ENCODE measurements around the gene UBXN11.
A peak's percentile ranks its signal among the peaks of the same experiment; 100 is the strongest.
"Not testable (repeated sequence)": the region's sequence is repeated elsewhere in the genome, so short reads cannot be mapped to it uniquely, and the experiment has no call there.

UBXN11 gene

GRCh38 chr1:26305667-26306289 lies 658 bp downstream of the UBXN11 start:
- no peak for DNase-seq

DNA sequence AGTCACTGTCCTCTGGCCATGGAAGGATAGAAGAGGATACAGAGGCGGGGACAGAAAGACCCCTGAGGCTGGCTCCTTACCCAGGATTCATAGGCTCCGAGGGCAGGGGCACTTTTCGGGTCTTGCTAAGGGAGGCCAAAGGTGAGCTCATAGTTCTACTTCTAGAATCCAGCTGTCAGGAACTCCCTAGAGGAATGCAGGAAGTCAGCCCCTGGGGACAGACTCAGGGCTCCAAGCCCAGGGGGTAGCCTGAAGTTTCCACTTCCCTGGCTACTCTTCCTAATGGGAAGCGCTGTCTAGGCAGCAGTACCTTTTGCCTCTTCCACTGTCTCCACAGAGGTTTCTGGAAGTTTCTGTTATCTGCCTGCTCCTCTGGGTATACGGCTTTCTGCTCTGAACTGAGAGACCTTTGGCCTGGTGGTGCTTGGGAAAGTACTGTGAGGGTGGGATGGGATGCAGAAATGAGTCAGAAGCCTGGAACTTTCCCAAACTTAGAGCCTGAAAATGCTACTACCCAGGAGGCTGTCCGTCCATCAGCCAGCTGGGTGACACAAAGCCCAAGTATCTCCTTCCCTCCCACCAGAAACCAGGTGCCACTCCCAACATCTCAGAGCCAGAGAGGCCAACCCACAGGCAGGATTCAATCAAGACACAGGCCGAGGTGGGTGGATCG lies 3.6 kb downstream of the UBXN11 start:
- DNase-seq: no peak

DNA sequence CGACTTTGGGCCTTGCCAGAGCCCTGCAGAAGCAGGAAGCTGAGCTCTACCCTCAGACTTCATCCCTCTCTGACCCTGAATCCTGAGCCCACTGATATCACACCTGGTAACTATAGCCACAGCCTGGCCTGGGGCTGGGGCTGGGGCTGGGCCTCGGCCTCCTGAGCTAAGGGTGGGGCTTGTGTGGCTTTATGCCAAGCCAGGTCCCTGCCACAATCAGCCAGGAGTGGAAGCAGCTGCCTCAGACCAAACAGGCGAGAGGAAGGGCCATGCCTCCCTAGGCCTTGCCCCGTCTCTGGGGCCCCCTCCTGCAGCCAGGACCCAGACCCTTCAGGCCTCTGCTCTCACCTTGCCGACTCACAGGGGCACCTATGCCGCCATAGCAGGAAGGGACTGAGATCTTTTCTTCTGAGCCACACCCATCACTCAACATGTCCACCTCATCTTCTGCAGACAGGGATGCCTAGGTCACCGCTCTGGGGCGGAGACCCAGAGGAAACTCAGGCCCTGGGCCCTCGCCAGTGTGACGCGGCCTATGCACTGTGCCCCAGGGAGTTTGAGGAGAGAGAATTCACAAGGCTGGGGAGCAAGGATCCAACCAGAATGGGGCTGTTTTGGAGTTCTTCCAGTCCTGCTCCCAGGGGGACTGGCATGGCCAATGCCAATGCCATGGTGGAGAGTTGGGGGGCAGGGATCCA lies 5.7 kb downstream of the UBXN11 start:
- DNase-seq: no peak

DNA sequence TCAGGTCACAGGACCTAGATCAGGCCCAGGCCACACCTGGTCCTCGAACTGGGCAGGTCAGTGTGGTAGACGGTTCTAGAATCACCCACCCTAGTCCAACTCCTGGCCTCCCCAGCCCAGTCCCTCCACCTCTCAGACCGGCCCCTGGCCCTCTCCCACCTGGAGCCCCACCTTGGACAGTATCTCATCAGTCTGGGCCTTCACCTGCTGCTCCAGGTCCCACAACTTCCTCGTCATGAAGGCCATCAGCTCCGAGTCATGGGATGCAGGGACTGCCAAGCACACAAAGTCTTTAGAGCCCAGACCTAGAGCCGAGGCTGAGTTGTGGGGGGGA lies 8.7 kb downstream of the UBXN11 start:
- DNase-seq: no peak

GRCh38 chr1:26297057-26297790 lies 9.2 kb downstream of the UBXN11 start:
- DNase-seq: no peak

- no peak for DNase-seq
Observed at GRCh38 chr1:26296340-26297056, 9.9 kb downstream of the UBXN11 start.

DNA sequence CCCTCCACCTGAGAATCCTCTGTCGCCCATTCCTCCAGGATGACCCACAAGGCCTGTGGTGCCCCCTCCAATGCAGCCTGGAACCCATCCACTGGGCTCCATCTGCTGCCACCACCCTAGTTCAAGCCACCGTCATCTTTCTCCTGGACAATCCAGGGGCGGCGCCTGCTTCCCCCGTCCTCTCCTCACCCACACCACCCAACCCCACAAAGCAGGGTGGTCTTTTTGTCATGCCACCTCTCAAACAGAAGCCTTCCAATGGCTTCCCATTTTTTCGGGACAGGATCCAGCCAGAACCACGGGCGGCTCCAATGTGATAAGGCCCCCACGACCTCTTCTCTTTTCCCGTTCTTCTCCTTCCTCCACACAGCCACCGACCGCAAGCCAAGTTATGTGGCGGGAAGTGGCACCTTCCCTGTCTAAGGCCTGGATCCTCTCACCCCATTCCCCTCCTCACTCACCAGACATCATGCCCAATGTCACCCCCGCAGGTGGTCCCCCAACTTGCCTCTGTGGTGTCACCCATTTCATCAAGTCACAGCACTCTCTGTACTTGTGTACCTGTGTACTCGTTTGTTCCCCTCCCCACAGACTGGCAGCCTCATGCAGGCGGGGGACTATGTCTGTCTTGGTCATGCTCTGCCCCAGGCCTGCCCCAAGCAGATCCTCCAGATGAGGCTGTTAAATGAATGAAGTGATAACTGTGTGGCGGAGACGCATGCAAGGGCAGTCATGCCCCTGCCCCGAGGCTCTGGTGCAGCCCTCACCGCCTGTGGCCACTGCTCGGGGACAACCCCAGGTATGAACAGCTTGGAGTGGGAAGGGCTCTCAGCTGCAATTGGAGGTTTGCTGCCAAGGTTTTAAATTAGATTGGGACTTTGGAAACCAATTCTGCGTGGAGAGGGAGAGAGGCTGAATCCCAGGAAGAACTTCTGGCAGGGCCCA lies 11.0 kb downstream of the UBXN11 start:
- no peak for DNase-seq

DNA sequence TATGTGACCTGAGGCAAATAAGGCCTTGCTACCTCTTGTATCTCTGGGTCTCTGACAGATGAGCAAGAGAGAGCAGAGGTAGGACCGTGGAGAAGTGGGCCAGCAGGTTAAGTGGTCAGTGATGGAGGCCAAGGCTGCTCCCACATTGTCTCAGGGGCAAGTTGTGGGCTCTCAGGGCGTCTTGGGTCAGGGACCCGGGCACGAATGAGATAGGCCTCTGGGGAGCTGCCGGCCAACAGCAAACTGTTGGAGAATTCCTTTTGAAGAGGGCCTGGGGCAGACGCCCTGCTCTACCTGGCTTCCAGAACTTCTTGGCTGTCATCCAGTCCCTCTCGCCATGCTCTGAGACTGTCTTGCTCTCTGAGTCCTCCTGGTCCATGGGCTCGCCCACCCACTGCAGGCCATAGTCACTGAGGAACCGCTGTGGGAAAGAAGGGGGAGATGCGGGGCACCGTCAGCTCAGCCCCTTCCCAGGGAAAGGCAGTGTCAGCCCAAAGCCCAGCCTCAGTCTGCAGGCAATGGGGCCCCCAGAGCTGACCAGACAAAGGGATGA lies 12.4 kb downstream of the UBXN11 start:
- no peak for DNase-seq

DNA sequence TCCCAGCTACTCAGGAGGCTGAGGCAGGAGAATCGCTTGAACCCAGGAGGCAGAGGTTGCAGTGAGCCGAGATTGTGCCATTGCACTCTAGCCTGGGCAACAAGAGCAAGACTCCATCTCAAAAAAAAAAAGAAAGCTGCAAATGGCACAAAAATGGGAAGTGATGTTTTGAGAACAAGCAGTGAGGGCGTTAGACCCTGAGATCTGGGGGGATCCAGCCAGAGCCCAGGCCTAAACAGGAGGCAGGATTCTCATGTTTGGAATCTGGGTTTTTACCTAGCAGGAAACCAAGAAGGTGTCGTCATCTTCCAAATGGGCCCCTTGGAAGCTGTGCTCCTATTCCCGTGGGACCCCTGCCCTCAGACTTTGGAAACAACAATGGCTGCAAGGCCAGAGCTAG lies 13.7 kb downstream of the UBXN11 start:
- DNase-seq: not testable (repeated sequence)

DNA sequence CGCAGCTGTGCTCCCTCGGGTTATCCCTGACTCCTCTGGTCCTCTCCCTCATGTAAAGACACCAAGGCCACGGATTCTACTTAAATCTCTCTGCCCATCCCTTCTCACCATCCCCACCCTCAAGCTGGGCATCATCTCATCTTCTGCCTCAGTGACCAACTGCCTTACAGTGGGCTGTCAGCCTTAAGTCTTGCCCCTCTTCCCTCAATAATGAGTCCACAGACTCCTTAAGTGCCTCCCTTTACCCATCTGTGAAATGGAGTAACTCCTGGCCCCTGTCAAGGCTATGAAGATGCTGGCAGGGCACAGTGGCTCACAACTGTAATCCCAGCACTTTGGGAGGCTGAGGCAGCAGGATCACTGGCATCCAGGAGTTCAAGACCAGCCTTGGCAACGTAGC lies 14.5 kb downstream of the UBXN11 start:
- no peak for DNase-seq

- no peak for DNase-seq
Observed at GRCh38 chr1:26291433-26291832, 15.0 kb downstream of the UBXN11 start.

- no peak for DNase-seq
Observed at GRCh38 chr1:26290882-26291261, 15.6 kb downstream of the UBXN11 start.

DNA sequence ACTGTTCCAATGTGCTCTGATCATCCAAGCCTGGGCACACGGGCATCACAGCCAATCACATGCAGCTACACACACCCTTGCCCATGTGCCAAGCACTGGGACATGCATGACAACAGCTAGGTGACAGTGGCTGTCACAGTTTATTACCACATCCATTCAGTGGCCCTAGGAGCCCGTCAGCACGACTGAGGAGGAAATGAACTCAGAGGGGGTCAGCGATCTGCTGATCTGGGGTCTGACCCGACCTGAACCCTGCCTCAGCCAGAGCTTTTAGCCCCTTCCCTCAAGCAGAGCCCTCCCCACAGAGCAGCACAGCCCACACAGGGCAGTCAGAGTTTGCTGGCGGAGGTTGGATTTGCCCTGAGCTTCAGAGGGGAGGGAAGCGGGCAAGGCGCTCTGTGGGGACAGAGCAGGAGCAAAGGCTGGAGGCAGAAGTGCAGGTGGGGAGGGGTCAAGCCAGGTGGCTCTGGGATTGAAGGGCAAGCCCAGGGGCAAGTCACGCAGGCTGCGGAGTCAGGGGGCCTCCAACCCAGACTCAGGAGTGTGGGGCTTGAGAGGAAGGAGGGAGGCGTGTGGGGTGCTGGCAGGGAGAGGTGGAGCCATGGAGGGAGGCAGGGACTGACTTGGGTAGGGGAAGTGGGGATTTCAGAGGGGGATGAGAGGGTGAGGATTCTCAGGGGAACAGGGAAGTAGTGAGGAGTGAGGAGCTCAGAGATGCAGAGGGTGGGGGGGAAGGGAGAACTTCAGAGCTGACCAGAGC lies 16.1 kb downstream of the UBXN11 start:
- DNase-seq: no peak

DNA sequence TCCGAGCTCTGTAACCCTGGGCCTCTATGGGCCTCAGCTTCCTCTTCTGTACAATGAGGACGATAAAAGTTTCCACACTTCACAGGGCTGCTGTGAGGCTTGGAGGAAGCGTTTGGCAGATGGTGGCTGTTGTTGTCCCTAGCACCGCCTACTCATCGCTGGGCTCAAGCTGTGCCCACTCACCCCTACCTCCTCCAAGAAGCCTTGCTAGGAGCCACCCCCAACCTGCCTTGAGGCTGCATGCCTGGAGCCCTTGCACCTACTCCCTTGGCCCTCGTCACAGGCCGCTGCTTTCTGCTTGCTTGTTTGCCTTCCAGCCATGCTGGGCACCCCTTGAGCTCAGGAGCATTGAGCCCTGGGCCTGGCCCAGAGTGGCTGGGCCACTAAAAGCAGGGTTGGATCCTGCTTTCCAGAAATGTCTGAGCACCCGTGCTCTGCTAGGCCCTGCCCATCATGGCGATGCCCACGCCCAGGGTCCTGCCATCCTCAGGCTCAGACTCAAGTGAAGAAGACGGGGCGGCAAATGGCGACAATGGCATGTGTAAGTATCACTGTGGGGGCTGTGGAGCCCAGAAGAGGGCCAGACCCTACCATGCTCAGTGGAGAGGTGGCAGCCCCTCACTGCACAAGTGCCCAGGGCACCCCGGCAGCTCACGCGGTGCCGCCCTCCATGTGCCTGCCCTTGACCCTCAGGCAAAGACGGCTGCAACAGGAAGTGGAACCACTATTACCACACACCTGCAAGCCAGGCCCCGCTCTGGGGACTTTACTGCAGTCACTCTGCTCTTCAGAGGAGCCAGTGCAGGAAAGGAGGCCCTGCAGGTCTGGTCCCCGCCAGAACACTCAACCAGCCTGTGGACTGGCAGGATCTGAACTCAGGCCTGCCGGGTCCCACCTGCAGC lies 17.0 kb downstream of the UBXN11 start:
- DNase-seq: peak in 18 of 56 donors; percentile 12 to 64 (median 31)

DNA sequence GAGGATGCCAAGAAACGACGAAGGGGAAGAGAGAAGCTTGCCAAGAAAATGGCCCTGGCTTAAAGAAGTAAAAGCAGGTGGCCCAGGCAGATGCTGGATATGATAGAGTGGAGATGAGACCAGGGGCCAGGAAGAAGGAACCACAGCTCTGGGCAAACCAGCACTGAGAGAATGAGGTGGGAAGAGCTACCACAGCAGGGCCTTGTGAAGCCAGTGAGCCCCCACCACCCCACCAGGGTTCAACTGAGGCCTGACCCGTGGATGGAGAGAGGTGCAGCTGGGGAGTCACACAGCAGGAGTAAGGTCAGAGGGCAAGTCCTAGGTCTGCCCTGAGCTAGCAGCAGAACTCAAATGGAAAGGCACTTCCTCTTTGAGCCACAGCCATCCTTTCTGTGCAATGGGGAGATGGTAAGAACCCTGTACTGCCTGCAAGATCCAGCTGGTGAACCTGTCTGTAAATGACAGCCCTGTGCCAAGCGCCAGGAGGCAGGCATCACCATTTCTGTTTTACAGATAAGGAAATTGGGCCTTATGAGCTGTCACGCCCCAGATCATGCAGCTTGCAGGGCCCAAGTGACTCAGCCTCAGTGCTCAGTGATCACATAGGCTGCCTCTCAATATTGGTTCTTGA lies 18.0 kb downstream of the UBXN11 start:
- no peak for DNase-seq

DNA sequence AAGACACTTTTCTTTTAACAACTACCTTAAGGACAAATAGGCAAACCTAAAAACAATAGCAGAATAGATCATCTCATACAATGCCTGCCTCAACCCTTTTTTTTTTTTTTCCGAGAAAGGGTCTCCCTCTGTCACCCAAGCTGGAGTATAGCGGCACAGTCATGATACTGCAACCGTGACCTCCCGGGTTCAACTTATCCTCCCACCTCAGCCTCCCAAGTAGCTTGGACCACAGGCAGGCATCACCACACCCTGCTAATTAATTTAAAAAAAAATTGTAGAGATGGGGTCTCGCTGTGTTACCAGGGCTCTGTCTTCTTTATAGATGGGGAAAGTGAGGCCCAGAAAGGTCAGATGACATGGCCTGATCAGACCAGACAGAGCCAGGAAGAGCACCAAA lies 18.6 kb downstream of the UBXN11 start:
- no peak for DNase-seq

DNA sequence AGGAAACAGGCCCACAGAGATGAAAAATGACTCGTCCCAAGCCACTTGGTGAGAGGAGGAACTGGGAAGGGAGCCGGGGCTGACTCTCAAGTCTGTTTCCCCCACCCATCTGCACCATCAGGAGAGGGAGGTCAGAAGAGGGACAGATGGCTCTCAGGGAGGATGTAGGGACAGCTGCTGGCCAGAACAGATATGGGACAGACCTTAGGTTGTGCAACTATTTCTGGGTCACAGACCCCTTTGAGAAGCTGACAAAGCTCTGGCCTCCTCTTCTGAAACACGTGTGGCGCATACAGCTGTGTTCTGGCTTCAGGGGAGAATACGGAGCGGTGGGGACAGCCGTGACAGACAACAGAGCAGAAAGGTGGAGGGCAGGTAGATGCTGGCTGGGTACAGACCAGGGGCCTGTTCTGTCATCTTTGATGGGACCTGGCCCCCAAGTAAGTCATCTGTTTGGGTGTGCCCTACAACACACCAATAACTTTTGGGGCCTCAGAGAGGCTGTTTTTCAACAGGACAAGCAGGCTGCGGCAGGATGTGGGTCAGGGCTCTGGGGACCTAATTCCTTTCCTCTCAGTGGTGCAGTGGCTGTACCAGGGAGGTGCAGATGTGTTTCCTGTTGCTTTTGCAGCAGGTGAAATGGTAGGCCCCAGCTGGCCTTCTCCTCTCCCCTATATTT lies 19.3 kb downstream of the UBXN11 start:
- no peak for DNase-seq

All from amygdala (tissue), 56 donors.